GM21786 (cell line): ENCODE data around the gene SLC13A2.

Experiments used
- ATAC-seq: cut with Tn5 transposase; IDR thresholded peaks from one replicate; pipeline ENCODE4 v1.9.1; 2021; ENCODE audit not compliant: unreplicated experiment

SLC13A2 gene

DNA sequence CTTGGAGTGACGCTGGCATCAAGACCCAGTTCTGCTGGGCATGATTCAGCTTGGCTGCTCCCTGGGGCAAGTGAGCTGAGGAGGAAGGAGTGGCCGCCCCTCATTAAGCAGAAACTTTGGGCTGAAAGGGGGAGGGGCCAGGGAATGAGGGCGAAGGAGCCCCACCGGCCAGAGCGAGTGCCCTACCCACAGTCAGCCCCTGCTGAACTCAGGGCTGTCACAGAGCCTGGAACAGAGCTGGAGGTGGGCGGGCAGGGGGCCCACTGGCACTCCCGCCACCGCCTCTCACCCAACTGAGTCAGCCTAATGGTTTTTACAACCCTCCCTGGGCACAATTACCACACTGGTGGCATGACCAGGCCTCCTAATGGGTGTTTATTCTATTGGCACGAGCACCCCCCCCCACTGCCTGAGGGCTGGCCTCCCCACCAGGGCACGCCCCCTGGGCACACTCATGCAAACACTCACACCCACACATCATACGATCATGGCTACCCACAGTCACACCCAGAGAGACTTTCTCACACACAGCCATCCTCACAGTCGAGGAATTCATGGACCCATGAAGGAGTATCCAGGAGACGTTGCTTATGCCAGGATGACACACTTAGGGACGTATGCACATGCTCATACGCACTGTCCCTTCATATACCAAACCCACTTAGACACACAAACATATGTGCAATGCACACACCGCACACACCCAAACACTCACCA lies 59.8 kb downstream of the SLC13A2 start:
- no peak for ATAC-seq

DNA sequence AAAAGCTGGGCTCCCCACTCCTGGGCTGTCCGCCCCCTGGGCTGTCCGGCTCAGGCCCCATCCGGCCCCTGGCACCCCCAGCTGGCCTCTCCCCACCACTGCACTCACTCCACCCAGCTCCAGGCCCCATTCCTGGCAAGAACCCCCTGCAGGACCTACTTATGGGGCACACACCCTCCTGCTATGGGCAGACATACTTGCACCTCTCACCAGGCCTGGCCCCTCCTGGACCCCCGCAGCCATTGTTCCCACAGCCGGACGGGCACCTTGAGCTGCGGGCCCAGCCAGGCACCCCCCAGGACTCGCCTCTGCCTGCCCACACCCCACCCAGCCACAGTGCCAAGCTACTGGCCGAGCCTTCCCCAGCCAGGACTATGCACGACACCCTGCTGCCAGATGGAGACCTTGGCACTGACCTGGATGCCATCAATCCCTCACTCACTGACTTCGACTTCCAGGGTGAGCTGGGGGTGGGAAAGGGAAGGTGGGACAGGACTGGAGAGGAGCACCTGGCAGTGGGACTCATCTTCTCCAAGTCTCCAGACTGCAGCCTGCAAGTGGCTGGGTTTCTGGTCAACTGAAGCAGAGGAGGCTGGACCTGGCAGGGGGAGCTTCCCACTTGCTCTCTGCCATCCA lies 61.4 kb downstream of the SLC13A2 start:
- no peak for ATAC-seq

DNA sequence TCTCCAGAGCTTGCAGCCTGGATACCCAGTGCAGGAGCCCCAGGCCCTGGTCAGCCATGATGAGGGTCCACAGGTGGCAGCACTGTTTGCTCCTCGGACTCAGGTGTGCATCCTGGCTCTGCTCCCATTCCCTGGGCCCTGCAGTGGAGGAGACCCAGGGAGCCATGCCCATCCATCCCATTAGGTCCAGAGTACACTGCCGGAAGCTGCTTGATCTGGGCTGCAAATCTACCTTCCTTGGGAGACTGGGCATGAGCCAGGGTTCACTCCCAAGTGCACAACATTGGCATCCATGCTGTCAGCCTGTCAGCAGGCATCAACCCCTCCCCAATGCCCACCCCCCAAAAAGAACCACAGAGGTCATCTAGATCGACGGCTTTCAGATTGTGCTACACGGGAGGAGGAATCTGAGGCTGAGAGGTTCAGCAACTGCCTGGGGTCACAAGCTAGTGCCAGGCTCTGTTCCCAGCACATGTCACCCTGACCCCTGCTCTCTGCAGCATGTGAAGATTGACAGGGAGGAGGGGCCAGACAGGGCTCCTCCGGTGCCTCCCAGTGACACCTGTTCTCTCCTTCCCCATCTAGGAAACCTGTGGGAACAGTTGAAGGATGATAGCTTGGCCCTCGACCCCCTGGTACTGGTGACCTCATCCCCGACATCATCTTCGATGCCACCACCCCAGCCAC lies 63.2 kb downstream of the SLC13A2 start:
- no peak for ATAC-seq

DNA sequence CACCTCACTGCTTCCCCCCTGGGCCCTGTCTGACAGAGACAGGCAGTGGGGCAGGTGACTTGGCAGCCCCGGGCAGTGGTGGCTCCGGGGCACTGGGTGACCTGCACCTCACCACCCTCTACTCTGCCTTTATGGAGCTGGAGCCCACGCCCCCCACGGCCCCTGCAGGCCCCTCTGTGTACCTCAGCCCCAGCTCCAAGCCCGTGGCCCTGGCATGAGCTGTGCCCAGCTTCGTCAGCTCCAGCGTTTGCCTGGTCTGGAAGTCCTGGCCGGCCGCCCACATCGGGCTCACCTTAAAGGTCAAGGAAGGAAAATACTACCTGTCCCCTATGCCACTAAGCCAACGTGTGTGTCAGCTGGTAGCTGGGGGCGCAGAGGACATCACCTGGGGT lies 63.8 kb downstream of the SLC13A2 start:
- ATAC-seq: no peak

DNA sequence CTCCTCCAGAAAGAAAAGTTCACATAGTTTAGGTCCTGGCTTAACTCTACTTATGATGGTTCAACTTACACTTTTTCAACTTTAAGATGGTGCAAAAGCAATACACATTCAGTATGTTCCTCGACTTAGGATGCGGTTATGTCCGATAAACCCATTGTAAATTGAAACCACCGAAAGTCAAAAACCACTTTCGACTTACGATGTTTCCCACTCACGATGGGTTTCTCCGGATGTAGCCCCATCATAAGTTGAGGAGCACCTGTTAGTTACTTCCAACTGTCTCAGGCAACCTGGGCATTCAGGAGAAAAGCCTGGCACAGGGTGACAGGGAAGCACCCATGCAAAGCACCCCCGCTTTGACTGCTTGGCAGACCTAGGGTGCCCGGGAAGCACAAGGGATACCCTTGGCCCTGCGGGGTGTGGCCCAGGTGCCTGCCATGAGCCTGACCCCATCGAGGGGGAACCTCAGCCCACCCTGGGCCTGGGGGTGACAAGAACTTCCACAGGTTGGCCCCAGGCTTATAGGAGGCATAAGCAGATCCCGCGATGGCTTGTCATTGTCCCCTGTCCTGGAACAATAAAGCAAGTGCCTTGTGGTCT lies 65.0 kb downstream of the SLC13A2 start:
- no peak for ATAC-seq

DNA sequence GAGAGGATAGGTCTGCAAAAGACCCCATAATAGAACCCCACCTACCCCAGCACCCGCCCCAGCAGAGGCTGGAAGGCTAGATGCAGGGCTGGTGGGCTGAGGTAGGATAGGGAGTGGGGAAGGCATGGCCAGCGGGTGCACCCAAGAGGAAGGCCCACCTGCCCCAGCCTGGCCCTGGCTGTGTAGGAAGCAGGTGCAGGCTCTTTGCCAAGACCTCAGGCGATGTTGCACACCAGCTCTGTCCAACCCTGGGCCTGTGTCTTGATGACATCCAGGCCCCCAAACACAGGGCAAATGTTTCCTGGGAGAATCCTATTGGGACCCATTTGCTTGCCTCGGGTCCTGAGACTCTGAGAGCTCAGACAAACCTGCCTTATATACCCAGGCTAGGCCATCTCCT lies 66.8 kb downstream of the SLC13A2 start:
- no peak for ATAC-seq

DNA sequence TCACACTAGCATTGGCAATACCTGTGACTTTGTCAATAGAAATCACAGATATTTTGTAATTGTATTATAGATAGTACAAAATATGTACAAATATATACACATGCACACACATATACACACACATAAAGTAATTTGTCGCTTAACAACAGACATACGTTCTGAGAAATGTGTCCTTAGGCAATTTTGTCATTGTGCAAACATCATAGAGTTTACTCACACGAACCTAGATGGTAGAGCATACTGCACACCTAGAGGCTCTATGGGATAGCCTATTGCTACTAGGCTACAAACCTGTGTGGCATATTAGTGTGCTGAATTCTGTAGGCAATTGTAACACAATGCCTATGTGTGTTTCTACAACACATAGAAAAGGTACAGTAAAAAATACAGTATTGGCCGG lies 68.0 kb downstream of the SLC13A2 start:
- ATAC-seq: no peak

DNA sequence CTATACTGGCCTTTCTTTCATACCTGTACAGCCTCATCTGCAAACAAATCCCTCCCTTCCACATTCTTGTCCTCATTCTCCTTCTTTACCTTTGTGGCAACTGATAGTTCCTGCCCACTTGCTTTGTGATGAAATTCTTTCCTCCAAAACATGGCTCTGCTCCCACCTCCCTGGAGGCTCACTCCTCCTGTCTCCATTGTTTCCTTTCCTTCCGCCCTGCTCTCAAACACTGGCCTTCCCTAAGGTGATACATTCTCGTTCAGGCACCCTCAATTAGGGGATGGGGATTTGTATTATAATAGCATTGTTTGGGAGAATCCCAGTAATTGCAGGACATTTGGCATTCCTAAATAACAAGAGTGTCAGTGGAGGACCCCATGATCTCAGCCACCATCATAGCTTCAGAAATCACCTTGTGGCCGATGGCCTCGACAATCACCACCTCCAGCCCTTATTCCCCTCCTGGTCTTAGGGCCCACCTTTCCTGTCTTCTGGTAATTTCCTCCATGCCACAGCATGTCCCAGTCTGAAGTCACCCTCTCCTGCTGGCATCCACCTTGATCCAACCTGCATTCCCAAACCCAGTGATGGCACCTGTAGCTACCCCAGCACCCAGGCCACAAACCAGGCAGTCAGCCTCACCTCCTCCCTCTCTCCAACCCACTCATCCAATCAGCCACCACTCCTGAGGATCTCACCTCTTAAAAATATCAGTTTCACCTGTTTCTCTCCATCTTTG lies 71.1 kb downstream of the SLC13A2 start:
- no peak for ATAC-seq

DNA sequence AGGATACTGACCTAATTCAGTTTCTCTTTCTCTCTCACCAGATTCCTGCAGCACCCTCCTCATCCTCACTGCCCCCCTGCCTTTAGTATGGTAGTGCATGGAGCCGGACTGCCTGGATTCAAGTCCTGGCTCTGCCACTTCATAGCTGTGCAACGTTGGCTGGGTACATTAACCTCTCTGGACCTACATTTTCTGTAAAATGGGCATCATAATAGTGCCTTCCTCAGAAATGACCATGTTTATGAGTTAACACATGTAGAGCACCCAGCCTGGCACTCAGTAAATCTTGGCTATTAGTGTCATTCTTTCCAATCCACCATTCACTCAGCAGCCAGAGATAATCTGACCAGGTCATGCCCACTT lies 71.7 kb downstream of the SLC13A2 start:
- ATAC-seq: no peak

DNA sequence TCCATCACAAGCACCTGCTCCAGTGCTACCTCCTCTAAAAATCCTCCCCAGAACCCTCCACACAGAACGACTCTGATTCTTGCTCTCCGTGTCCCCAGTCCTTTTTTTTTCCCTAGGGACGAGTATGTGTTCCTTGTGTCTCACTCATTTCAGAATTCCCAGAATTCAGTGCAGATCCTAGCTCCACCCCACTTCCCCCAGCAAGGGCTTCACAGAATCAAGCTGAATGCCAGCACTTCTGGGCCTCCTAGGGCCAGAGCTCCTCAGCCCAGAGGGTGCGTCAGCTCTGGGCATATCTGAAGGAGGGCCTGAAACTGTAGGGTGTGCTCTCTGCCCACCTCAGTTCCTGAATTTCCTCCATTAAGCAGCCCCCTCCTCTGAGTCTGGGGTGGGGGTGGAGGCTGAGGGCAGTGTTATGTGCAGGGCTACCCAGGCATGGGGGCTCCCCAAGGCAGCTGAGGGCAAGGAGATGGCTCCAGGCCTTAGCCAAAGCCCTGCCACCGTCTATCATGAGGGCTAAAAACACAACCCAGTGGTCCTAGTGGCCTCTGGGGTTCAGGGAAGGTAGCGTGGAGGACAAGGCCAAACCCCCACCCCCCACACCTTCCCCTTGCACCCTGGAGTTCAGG lies 72.5 kb downstream of the SLC13A2 start:
- no peak for ATAC-seq

DNA sequence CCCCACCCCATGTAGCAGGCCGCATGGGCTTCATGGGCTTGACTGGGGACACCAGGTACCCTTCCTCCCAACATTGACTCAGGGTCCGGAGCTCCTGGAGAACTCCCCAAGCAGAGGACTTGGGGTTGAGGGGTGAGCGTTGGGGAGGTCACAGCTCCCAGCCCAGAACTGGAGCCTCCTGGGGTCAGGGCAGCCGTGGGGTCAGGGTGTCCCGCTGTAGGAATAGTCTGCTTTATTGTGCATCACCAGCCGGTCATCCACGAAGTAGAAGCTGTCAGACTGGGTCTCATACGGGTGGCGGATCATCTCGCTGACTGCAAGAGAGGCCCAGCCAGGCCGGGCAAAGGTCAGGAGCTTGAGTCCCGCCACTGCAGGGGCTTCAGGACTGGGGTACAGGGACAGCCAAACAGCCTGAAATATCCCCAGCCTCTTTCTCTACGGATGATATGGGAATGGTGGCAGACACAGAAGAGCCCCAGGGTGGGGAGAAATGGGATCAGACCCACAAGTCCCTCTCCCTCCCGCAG lies 73.7 kb downstream of the SLC13A2 start:
- ATAC-seq: no peak
